Fibroblast of the conjunctiva (primary cell): Measurements from ENCODE around the gene AXIN2.
"Not testable (repeated sequence)": the region's sequence is repeated elsewhere in the genome, so short reads cannot be mapped to it uniquely, and the experiment has no call there.

Experiments
- DNase-seq: peaks from one replicate; pipeline ENCODE4 v3.0.0-alpha.2; 2010; ENCODE audit warnings: low read depth

Gene AXIN2

GRCh38 chr17:65484405-65484804 is 77.0 kb downstream of the AXIN2 start:
- DNase-seq: not testable (repeated sequence)

GRCh38 chr17:65483438-65483837 is 78.0 kb downstream of the AXIN2 start:
- DNase-seq: no peak

- no peak for DNase-seq
Observed at GRCh38 chr17:65482201-65482600, 79.2 kb downstream of the AXIN2 start.

- no peak for DNase-seq
Observed at GRCh38 chr17:65479282-65479681, 82.2 kb downstream of the AXIN2 start.
